Left lung (tissue), 10 donors: Measurements from ENCODE around the gene MAIP1. TPM values are rescaled to one million over a fixed set of nuclear protein-coding genes. Genes with fewer than 3 reads are reported as not detected.

Experiments used
- ATAC-seq: fragments of 200-7000 bp; cut with Tn5 transposase; one replicate; pipeline ENCODE4 v1.9.1; 2020; ENCODE audit warnings: moderate library complexity
- DNase-seq, 4 donors: peaks; one replicate each; pipeline ENCODE4 v3.0.0-alpha.2; 2013 to 2020
- H3K27ac ChIP-seq, 2 donors: fragments of 200-600 bp; sonication (generic) in 1 of 2; one replicate each; pipeline versions ENCODE4 v1.5.0 to v1.8.0; 2020 to 2021
- H3K27me3 ChIP-seq, 2 donors: fragments of 200-600 bp; sonication (generic) in 1 of 2; one replicate each; pipeline versions ENCODE4 v1.5.0 to v1.8.0; 2020 to 2021
- H3K36me3 ChIP-seq, 2 donors: fragments of 200-600 bp; sonication (generic) in 1 of 2; one replicate each; pipeline versions ENCODE4 v1.5.0 to v1.8.0; 2020 to 2021
- H3K4me1 ChIP-seq, 2 donors: fragments of 200-600 bp; one replicate each; pipeline ENCODE4 v1.8.0; 2021
- H3K4me3 ChIP-seq, 2 donors: fragments of 200-600 bp; sonication (generic) in 1 of 2; one replicate each; pipeline versions ENCODE4 v1.5.0 to v1.8.0; 2020 to 2021; ENCODE audit warnings: mild to moderate bottlenecking in 1 of 2
- H3K9me3 ChIP-seq, 2 donors: fragments of 200-600 bp; sonication (generic) in 1 of 2; one replicate each; pipeline versions ENCODE4 v1.5.0 to v1.8.0; 2020 to 2021
- CTCF ChIP-seq, 2 donors: fragments of 200-600 bp; sonication (generic) in 1 of 2; IDR thresholded peaks; one replicate each; pipeline versions ENCODE4 v1.5.0 to v1.8.0; 2021; ENCODE audit warnings: antibody characterized with exemption in 2 of 2
- intact Hi-C, 2 donors: fragments of 100-400 bp; cut with DNase I; formaldehyde crosslinking; loops; one replicate each; pipeline versions ENCODE4 v1.11.2 to v1.14.2; 2022
- polyA plus RNA-seq, 6 donors: library from polyadenylated mRNA; unstranded; fragments of 120-200 nt; gene quantifications; one replicate each; pipeline ENCODE4 v1.2.1, GENCODE V29; 2013; ENCODE audit not compliant: insufficient read length in 6 of 6
- total RNA-seq, 2 donors: library from RNA; stranded (reverse); fragmentation: NEBNext Ultra II Directional; extraction: Animal tissue kit (Norgen Biotek cat#: 25700); gene quantifications; one replicate each; pipeline ENCODE4 v1.2.1, GENCODE V29; 2021
- donor health status: DM: no; HTN: yes; CAD: no.
- donor health status: DM: no; HTN: no; CAD: no.

Gene MAIP1
- total and polyA plus RNA-seq, 8 donors = 14.7 to 25.8 (median 22.1) TPM

- H3K9me3 ChIP-seq = no peaks in the 10 kb centered on the region
- no peak for TF ChIP-seq CTCF (IDR thresholded peaks at IDR 0.05)
- no peak for ATAC-seq
- intact Hi-C loops = no loop called here
- no peaks in the 10 kb centered on the region for H3K4me1 ChIP-seq
- no peak for DNase-seq
- H3K27ac ChIP-seq = no peak overlapping the region
- H3K4me3 ChIP-seq = no peak overlapping the region
- no peaks in the 10 kb centered on the region for H3K36me3 ChIP-seq
- H3K27me3 ChIP-seq = no peaks in the 10 kb centered on the region
Measured at GRCh38 chr2:199994896-199995295, 39.5 kb downstream of the MAIP1 start.

GRCh38 chr2:199997296-199997695, 41.9 kb downstream of the MAIP1 start:
- Histone ChIP-seq H3K27ac (no peak overlapping the region), H3K27me3 (no peaks in the 10 kb centered on the region), H3K4me3 (no peak overlapping the region), H3K36me3 (no peaks in the 10 kb centered on the region), H3K9me3 (no peaks in the 10 kb centered on the region), H3K4me1 (no peaks in the 10 kb centered on the region)
- ATAC-seq (no peak), DNase-seq (no peak)
- intact Hi-C loops = no loop called here
- no peak for TF ChIP-seq CTCF (IDR thresholded peaks at IDR 0.05)

- TF ChIP-seq CTCF (IDR thresholded peaks at IDR 0.05) = no peak
- DNase-seq = no peak
- intact Hi-C loops = no loop called here
- H3K4me3 ChIP-seq = no peak overlapping the region
- no peaks in the 10 kb centered on the region for H3K9me3 ChIP-seq
- no peak for ATAC-seq
- no peaks in the 10 kb centered on the region for H3K27me3 ChIP-seq
- H3K4me1 ChIP-seq = no peaks in the 10 kb centered on the region
- no peaks in the 10 kb centered on the region for H3K36me3 ChIP-seq
- H3K27ac ChIP-seq = no peak overlapping the region
Measured at GRCh38 chr2:199999166-199999565, 43.8 kb downstream of the MAIP1 start.

GRCh38 chr2:200000444-200001163, 45.2 kb downstream of the MAIP1 start:
- Histone ChIP-seq H3K27me3 (no peaks in the 10 kb centered on the region), H3K9me3 (no peaks in the 10 kb centered on the region), H3K36me3 (no peaks in the 10 kb centered on the region), H3K4me3 (no peak overlapping the region), H3K4me1 (no peaks in the 10 kb centered on the region), H3K27ac (no peak overlapping the region)
- intact Hi-C loops = no loop called here
- ATAC-seq (peak; percentile 21), DNase-seq (no peak)
- TF ChIP-seq CTCF (IDR thresholded peaks at IDR 0.05) = no peak

- no peak for TF ChIP-seq CTCF (IDR thresholded peaks at IDR 0.05)
- H3K27me3 ChIP-seq = no peaks in the 10 kb centered on the region
- H3K4me3 ChIP-seq = no peak overlapping the region
- H3K9me3 ChIP-seq = peaks cover 0 to 5% of the 10 kb centered on the region in 2 donors
- no peak overlapping the region for H3K27ac ChIP-seq
- intact Hi-C loops = no loop called here
- DNase-seq (no peak), ATAC-seq (no peak)
- H3K4me1 ChIP-seq = no peaks in the 10 kb centered on the region
- no peaks in the 10 kb centered on the region for H3K36me3 ChIP-seq
Measured at GRCh38 chr2:200003444-200003843, 48.1 kb downstream of the MAIP1 start.
